H1 (cell line): ENCODE measurements around the gene PTCHD1. TPM values are rescaled to one million over a fixed set of nuclear protein-coding genes. Genes with fewer than 3 reads are reported as not detected.
A peak's percentile ranks its signal among the peaks of the same experiment; 100 is the strongest.

Experiments used
- CTCF ChIA-PET: fragments of 300-600 bp; sonication (Branson Sonifier 250); formaldehyde crosslinking; loops from one replicate; lab custom pipeline; 2021; ENCODE audit not compliant: partially characterized antibody; lab: Charles Lee
- POLR2A ChIA-PET: fragments of 300-600 bp; sonication (Branson Sonifier 250); formaldehyde crosslinking; loops from one replicate; lab custom pipeline; 2021; ENCODE audit warnings: inconsistent platforms; ENCODE audit not compliant: partially characterized antibody; lab: Charles Lee
- DNase-seq, 2 experiments: peaks; one replicate each; pipeline versions ENCODE4 v3.0.0 to v3.0.0-alpha.2; 2010 to 2022; ENCODE audit warnings: low spot score in 2 of 2, low read depth in 1 of 2, mixed read lengths in 1 of 2
- FAIRE-seq: peaks from 2 replicates; lab custom pipeline; 2011; peaks lifted over from hg19 to GRCh38; lab: Jason Lieb, UNC
- H2AFZ ChIP-seq: 2 replicates; pipeline ENCODE4 v1.8.1; 2012; ENCODE audit warnings: low read length, inconsistent platforms
- H2AK5ac ChIP-seq: 2 replicates; pipeline ENCODE4 v1.6.1; 2013; ENCODE audit warnings: low read depth, low read length
- H2BK120ac ChIP-seq: replicated peaks from 2 replicates; pipeline ENCODE3; 2013; ENCODE audit warnings: low read depth, low read length, inconsistent platforms
- H2BK12ac ChIP-seq: 2 replicates; pipeline ENCODE4 v1.6.1; 2013; ENCODE audit warnings: low read depth, low read length
- H2BK15ac ChIP-seq: 2 replicates; pipeline ENCODE4 v1.6.1; 2013; ENCODE audit warnings: low read length
- H2BK20ac ChIP-seq: 2 replicates; pipeline ENCODE4 v1.6.1; 2013; ENCODE audit warnings: low read length
- H2BK5ac ChIP-seq: 2 replicates; pipeline ENCODE4 v1.6.1; 2013; ENCODE audit warnings: low read depth, low read length
- H3K14ac ChIP-seq: 2 replicates; pipeline ENCODE4 v1.6.1; 2013; ENCODE audit warnings: inconsistent platforms; ENCODE audit not compliant: insufficient read length
- H3K18ac ChIP-seq: 2 replicates; pipeline ENCODE4 v1.6.1; 2013; ENCODE audit warnings: low read length; ENCODE audit errors: extremely low read depth
- H3K23ac ChIP-seq: 2 replicates; pipeline ENCODE4 v1.6.1; 2013; ENCODE audit warnings: inconsistent platforms; ENCODE audit not compliant: insufficient read length
- H3K23me2 ChIP-seq: 2 replicates; pipeline ENCODE4 v1.6.1; 2013; ENCODE audit warnings: low read depth, low read length
- H3K27ac ChIP-seq: 2 replicates; pipeline ENCODE4 v1.6.1; 2011; ENCODE audit warnings: low read depth, low read length, inconsistent platforms
- H3K27me3 ChIP-seq, 4 experiments: replicated peaks in 1 of 4; 1 replicate in 1 of 4; 2 replicates in 3 of 4; pipeline versions ENCODE4 v1.6.1 to v1.8.1; 2011 to 2013; ENCODE audit warnings: low read length in 3 of 4, mild to moderate bottlenecking in 3 of 4, inconsistent platforms in 2 of 4, mixed read lengths in 2 of 4, moderate library complexity in 1 of 4; ENCODE audit not compliant: control insufficient read depth in 3 of 4, insufficient read depth in 3 of 4; ENCODE audit errors: extremely low read depth in 1 of 4
- H3K36me3 ChIP-seq, 4 experiments: 2 replicates each; pipeline versions ENCODE4 v1.6.1 to v1.8.1; 2011 to 2013; ENCODE audit warnings: mild to moderate bottlenecking in 4 of 4, low read length in 3 of 4, moderate library complexity in 2 of 4, control low read depth in 1 of 4, inconsistent platforms in 1 of 4; ENCODE audit not compliant: insufficient read depth in 4 of 4, control insufficient read depth in 2 of 4
- H3K4ac ChIP-seq: replicated peaks from 2 replicates; pipeline ENCODE3; 2013; ENCODE audit warnings: low read length, low read depth, mixed read lengths, inconsistent platforms; ENCODE audit not compliant: insufficient read length
- H3K4me1 ChIP-seq, 4 experiments: replicated peaks in 1 of 4; 1 replicate in 1 of 4; 2 replicates in 3 of 4; pipeline versions ENCODE4 v1.6.1 to v1.8.1; 2011 to 2013; ENCODE audit warnings: low read length in 3 of 4, inconsistent platforms in 2 of 4, mixed read lengths in 1 of 4; ENCODE audit not compliant: insufficient read depth in 4 of 4, control insufficient read depth in 3 of 4
- H3K4me2 ChIP-seq, 2 experiments: 2 replicates each; pipeline versions ENCODE4 v1.6.1 to v1.8.1; 2011 to 2013; ENCODE audit warnings: low read depth in 2 of 2, low read length in 2 of 2, control low read depth in 1 of 2, inconsistent platforms in 1 of 2, mild to moderate bottlenecking in 1 of 2; ENCODE audit not compliant: insufficient read depth in 1 of 2
- H3K4me3 ChIP-seq, 4 experiments: fragments of 200-600, 300-600 bp in 1 of 4; sonication (generic), shearing (Covaris generic), sonication (Bioruptor Twin) in 1 of 4; 2 replicates each; pipeline versions ENCODE4 v1.5.1 to v1.8.1; 2011 to 2016; ENCODE audit warnings: low read length in 4 of 4, low read depth in 3 of 4, control low read depth in 2 of 4, inconsistent platforms in 2 of 4, mild to moderate bottlenecking in 2 of 4, mixed read lengths in 1 of 4, moderate library complexity in 1 of 4; ENCODE audit not compliant: insufficient read depth in 2 of 4; ENCODE audit errors: extremely low read depth in 1 of 4
- H3K56ac ChIP-seq: replicated peaks from 2 replicates; pipeline ENCODE3; 2013; ENCODE audit warnings: low read depth, mild to moderate bottlenecking, mixed read lengths, low read length, inconsistent platforms; ENCODE audit not compliant: insufficient read length
- H3K79me1 ChIP-seq: 2 replicates; pipeline ENCODE4 v1.6.1; 2013; ENCODE audit warnings: low read depth, low read length, control low read depth
- H3K79me2 ChIP-seq, 2 experiments: 2 replicates each; pipeline versions ENCODE4 v1.6.1 to v1.8.1; 2012 to 2013; ENCODE audit warnings: low read length in 2 of 2, mild to moderate bottlenecking in 2 of 2, inconsistent platforms in 1 of 2; ENCODE audit not compliant: insufficient read depth in 2 of 2, control insufficient read depth in 1 of 2
- H3K9ac ChIP-seq, 4 experiments: replicated peaks in 1 of 4; 1 replicate in 1 of 4; 2 replicates in 3 of 4; pipeline versions ENCODE4 v1.6.1 to v1.8.1; 2011 to 2013; ENCODE audit warnings: low read depth in 3 of 4, low read length in 3 of 4, control low read depth in 2 of 4, mild to moderate bottlenecking in 2 of 4, moderate library complexity in 2 of 4, inconsistent platforms in 1 of 4; ENCODE audit errors: extremely low read depth in 1 of 4
- H3K9me3 ChIP-seq, 2 experiments: 2 replicates each; pipeline versions ENCODE4 v1.6.1 to v1.8.1; 2012 to 2013; ENCODE audit warnings: mild to moderate bottlenecking in 2 of 2, moderate library complexity in 2 of 2, control low read depth in 1 of 2, inconsistent platforms in 1 of 2, low read depth in 1 of 2, low read length in 1 of 2, mixed read lengths in 1 of 2; ENCODE audit not compliant: insufficient read depth in 2 of 2
- H4K20me1 ChIP-seq, 2 experiments: replicated peaks in 1 of 2; 2 replicates each; pipeline versions ENCODE3 to v1.8.1; 2011 to 2013; ENCODE audit warnings: inconsistent platforms in 2 of 2, low read length in 2 of 2, mild to moderate bottlenecking in 1 of 2; ENCODE audit not compliant: insufficient read depth in 2 of 2, control insufficient read depth in 1 of 2
- H4K5ac ChIP-seq: 2 replicates; pipeline ENCODE4 v1.6.1; 2013; ENCODE audit warnings: low read length, low read depth, mixed read lengths, inconsistent platforms; ENCODE audit not compliant: insufficient read length
- H4K8ac ChIP-seq: 2 replicates; pipeline ENCODE4 v1.8.0; 2013; ENCODE audit warnings: mild to moderate bottlenecking, moderate library complexity, low read length, inconsistent platforms; ENCODE audit not compliant: insufficient read depth; ENCODE audit errors: extremely low read depth
- H4K91ac ChIP-seq: replicated peaks from 2 replicates; pipeline ENCODE3; 2013; ENCODE audit warnings: low read length, mixed read lengths, inconsistent platforms; ENCODE audit not compliant: insufficient read length
- CTBP2 ChIP-seq: IDR thresholded peaks from 2 replicates; pipeline ENCODE4 v1.7.0; 2011; ENCODE audit warnings: borderline replicate concordance, mild to moderate bottlenecking, moderate library complexity, mixed read lengths, low read length; ENCODE audit not compliant: insufficient read depth, insufficient read length
- WGBS, 2 experiments: shearing (Covaris generic) in 1 of 2; methylation state at CpG; one replicate each; pipeline versions ENCODE4 v1.1.6 to v1.1.7; 2013 to 2015; ENCODE audit warnings: low lambda C conversion rate in 2 of 2, mixed read lengths in 2 of 2, inconsistent platforms in 1 of 2, low coverage in 1 of 2, missing lambda C conversion rate in 1 of 2; ENCODE audit not compliant: insufficient replicate concordance in 2 of 2, insufficient coverage in 1 of 2, insufficient read length in 1 of 2; ENCODE audit errors: extremely low coverage in 1 of 2, missing lambda C conversion rate in 1 of 2; 5-methylcytosine and 5-hydroxymethylcytosine counted together
- polyA plus RNA-seq, 7 experiments: library from polyadenylated mRNA; depleted of rRNA in 3 of 7; stranded (reverse) in 5 of 7; unstranded in 2 of 7; fragments of >200 nt in 5 of 7; fragments of 200-250 nt in 2 of 7; gene quantifications; 1 replicate in 5 of 7; 2 replicates in 1 of 7; 4 replicates in 1 of 7; pipeline versions ENCODE4 v1.2.1 to v1.2.3, GENCODE V29; 2011 to 2013; ENCODE audit warnings: missing spikeins in 2 of 7, mixed read lengths in 2 of 7
- total RNA-seq: library from RNA; stranded (reverse); fragmentation: NEBNext Ultra II Directional; extraction: Animal tissue kit (Norgen Biotek cat#: 25700); gene quantifications from 2 replicates; pipeline ENCODE4 v1.2.1, GENCODE V29; 2021
- TF ChIP-seq, protein P1 (sequence below): IDR thresholded peaks from 2 replicates; pipeline ENCODE4 v1.6.1; 2012; ENCODE audit warnings: inconsistent platforms

The PTCHD1 gene
- total and polyA plus RNA-seq, 2 of the 8 experiments (the other 6 are each of a cell fraction or from before 2014, with no cell fraction given) = 0.53 to 2.4 TPM

DNA sequence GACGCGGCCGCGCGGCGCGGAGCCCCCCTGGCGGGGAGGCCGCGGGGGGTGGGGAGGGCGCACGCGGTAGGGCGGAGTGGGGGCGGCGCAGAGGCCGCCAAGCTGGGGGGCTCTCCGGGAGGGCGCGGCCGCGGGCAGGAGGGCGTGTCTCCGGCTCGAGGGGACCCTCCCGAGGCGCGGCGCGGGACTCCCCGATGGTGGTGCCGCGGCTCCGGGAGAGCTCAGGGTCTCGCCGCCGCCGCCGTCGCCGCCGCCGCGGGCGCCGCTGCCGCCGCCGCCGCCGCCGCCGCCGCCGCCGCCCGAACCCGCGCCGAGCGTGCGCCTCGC lies 165 bp upstream of the PTCHD1 start:
- no peak for DNase-seq
- H3K23me2 ChIP-seq = peaks cover 20% of the 10 kb centered on the region; the same call in 1 of the 2 replicates
- H3K79me1 ChIP-seq = no peaks in the 10 kb centered on the region
- no peak overlapping the region for H2AK5ac ChIP-seq
- peak overlapping the region; percentile 48 to 73 (median 60); a peak in 7 of 8 replicates for H3K4me3 ChIP-seq
- H3K9ac ChIP-seq = no peak overlapping the region
- H3K9me3 ChIP-seq = no peaks in the 10 kb centered on the region
- peak overlapping the region; percentile 68; the same call in 1 of the 2 replicates for H4K8ac ChIP-seq
- H3K14ac ChIP-seq = no peak overlapping the region
- no peak overlapping the region for H4K91ac ChIP-seq
- no peak overlapping the region for H2BK120ac ChIP-seq
- FAIRE-seq = no peak
- no peak for TF ChIP-seq CTBP2
- TF ChIP-seq, protein P1, sequence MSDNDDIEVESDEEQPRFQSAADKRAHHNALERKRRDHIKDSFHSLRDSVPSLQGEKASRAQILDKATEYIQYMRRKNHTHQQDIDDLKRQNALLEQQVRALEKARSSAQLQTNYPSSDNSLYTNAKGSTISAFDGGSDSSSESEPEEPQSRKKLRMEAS = peak; percentile 3; the same call in 1 of the 2 replicates
- ChIA-PET CTCF (no interaction called here), POLR2A (no interaction called here)
- H3K4me2 ChIP-seq = peak overlapping the region; percentile 67 to 83
- H2BK15ac ChIP-seq = no peak overlapping the region
- H4K20me1 ChIP-seq = peaks cover 0 to 2% of the 10 kb centered on the region in 2 experiments
- H3K79me2 ChIP-seq = no peaks in the 10 kb centered on the region
- no peak overlapping the region for H2BK5ac ChIP-seq
- H2AFZ ChIP-seq = no peak overlapping the region
- H3K18ac ChIP-seq = no peak overlapping the region
- H4K5ac ChIP-seq = no peak overlapping the region
- no CpG with 5 or more reads among the region's 63 CpGs for WGBS, 2 experiments
- no peak overlapping the region for H3K27ac ChIP-seq
- H3K27me3 ChIP-seq = peaks cover 0 to 29% (median 17%) of the 10 kb centered on the region in 4 experiments; a peak in 5 of 7 replicates
- no peak overlapping the region for H3K56ac ChIP-seq
- no peak overlapping the region for H3K23ac ChIP-seq
- no peak overlapping the region for H3K4ac ChIP-seq
- H3K36me3 ChIP-seq = no peaks in the 10 kb centered on the region
- H2BK20ac ChIP-seq = no peak overlapping the region
- H3K4me1 ChIP-seq = peaks cover 0 to 5% (median 2%) of the 10 kb centered on the region in 4 experiments; a peak in 5 of 7 replicates
- H2BK12ac ChIP-seq = no peak overlapping the region
